ENCODE results near the gene ANKS4B. TPM values are rescaled to one million over a fixed set of nuclear protein-coding genes. Genes with fewer than 3 reads are reported as not detected.

ANKS4B gene
- total and polyA plus RNA-seq, 2 donors (not counting 3 experiments of a cell fraction or from before 2014, with no cell fraction given): not detected

GRCh38 chr16:21208446-21209230 is 24.9 kb upstream of the ANKS4B start:
- no peaks in the 10 kb centered on the region for H3K36me3 ChIP-seq (ENCODE audit: control insufficient read depth in 2 of 2, extremely low read depth in 1 of 2, insufficient read depth in 2 of 2, low read length in 2 of 2)
- BruUV-seq (replicated peaks): no TSS peak
- FAIRE-seq (no peak), DNase-seq (ENCODE audit: low read depth, low spot score) (no peak)
- intact Hi-C loops (cut with micrococcal nuclease): no loop called here
- no peak overlapping the region for H2AFZ ChIP-seq (ENCODE audit: low read depth, low read length)
- peaks cover 0 to 5% of the 10 kb centered on the region in 2 experiments for H3K27me3 ChIP-seq (ENCODE audit: control insufficient read depth in 2 of 2, insufficient read depth in 2 of 2, low read length in 2 of 2)
- H3K79me2 ChIP-seq (ENCODE audit: control insufficient read depth, insufficient read depth, low read length): no peaks in the 10 kb centered on the region
- no peaks in the 10 kb centered on the region for H3K4me1 ChIP-seq (ENCODE audit: control insufficient read depth, extremely low read depth, insufficient read depth, low read length)
- H3K4me2 ChIP-seq (ENCODE audit: insufficient read depth, low read length): no peak overlapping the region
- H4K20me1 ChIP-seq (replicated peaks; ENCODE audit: control insufficient read depth, extremely low read depth, insufficient read depth, low read length): no peaks in the 10 kb centered on the region
- TF ChIP-seq JUN (IDR thresholded peaks at IDR 0.05; ENCODE audit: borderline replicate concordance, insufficient read depth, insufficient read length, low read depth) (no peak), MAX (IDR thresholded peaks at IDR 0.05; ENCODE audit: insufficient read depth, insufficient read length) (no peak), CTCF (IDR thresholded peaks at IDR 0.05; ENCODE audit: extremely low read depth in 1 of 2, insufficient read depth in 1 of 2, low read depth in 1 of 2, low read length in 2 of 2) (no peak), POLR2AphosphoS5 (IDR thresholded peaks at IDR 0.05; ENCODE audit: insufficient read depth, low read depth, low read length) (no peak), GATA2 (IDR thresholded peaks at IDR 0.05; ENCODE audit: insufficient read depth, insufficient read length, low read depth, low read length) (no peak), POLR2A (IDR thresholded peaks at IDR 0.05; ENCODE audit: low read depth, low read length) (no peak), MYC (IDR thresholded peaks at IDR 0.05; ENCODE audit: low read depth, low read length) (no peak), FOS (IDR thresholded peaks at IDR 0.05; ENCODE audit: borderline replicate concordance, insufficient read depth, low read length) (no peak), EZH2 (IDR thresholded peaks at IDR 0.05; ENCODE audit: borderline replicate concordance, low read depth, low read length, severe bottlenecking) (no peak)
- H3K4me3 ChIP-seq (replicated peaks in 1 of 3; ENCODE audit: insufficient read depth in 1 of 3, low read depth in 1 of 3, low read length in 3 of 3): no peak overlapping the region
- H3K9ac ChIP-seq (replicated peaks; ENCODE audit: extremely low read depth, insufficient read depth, low read length): no peak overlapping the region
- H3K27ac ChIP-seq (ENCODE audit: insufficient read depth, low read depth, low read length): no peak overlapping the region
- CTCF ChIA-PET: interaction anchor here (1.0 kb wide), 1 partner anchor 12 kb away, joined by 3 read pairs; no protein-coding TSS in a partner anchor
- POLR2A ChIA-PET: no interaction called here
- no peaks in the 10 kb centered on the region for H3K9me1 ChIP-seq (replicated peaks; ENCODE audit: control insufficient read depth, extremely low read depth, insufficient read depth, low read length)
- no peaks in the 10 kb centered on the region for H3K9me3 ChIP-seq (replicated peaks; ENCODE audit: control insufficient read depth, insufficient read depth, low read length)
- dilution Hi-C loops (cut with MboI; ENCODE audit: extremely low pct_ligation_motif_present, low sequenced_read_pairs): no loop called here

All from endothelial cell of umbilical vein (primary cell).